SK-N-SH (cell line): ENCODE measurements around the gene BLOC1S3. TPM values are rescaled to one million over a fixed set of nuclear protein-coding genes. Genes with fewer than 3 reads are reported as not detected.

Source experiments
- CTCF ChIA-PET: fragments of 300-600, 350-600 bp; formaldehyde crosslinking; extraction: SDS; loops from one replicate; lab custom pipeline; 2021; lab: Yijun Ruan, JAX
- POLR2A ChIA-PET: fragments of 350-600 bp; sonication (Branson Sonifier 250); formaldehyde crosslinking; extraction: SDS; loops from one replicate; lab custom pipeline; 2020; ENCODE audit warnings: antibody characterized with exemption, inconsistent platforms; lab: Yijun Ruan, JAX
- DNase-seq: peaks from one replicate; pipeline ENCODE4 v3.0.0; 2012
- H2AFZ ChIP-seq: fragments of 200-600 bp; sonication (generic); 2 replicates; pipeline ENCODE4 v1.8.1; 2016; ENCODE audit warnings: antibody characterized with exemption, mild to moderate bottlenecking, low read depth
- H3F3A ChIP-seq: fragments of 200-600 bp; sonication (generic); replicated peaks from 2 replicates; pipeline ENCODE3; 2016; ENCODE audit warnings: antibody characterized with exemption, mild to moderate bottlenecking; ENCODE audit not compliant: insufficient read depth
- H3K27ac ChIP-seq, 2 experiments: fragments of 200-500 bp in 1 of 2; fragments of 200-600 bp in 1 of 2; sonication (Bioruptor generic) in 1 of 2; sonication (generic), shearing (Covaris generic) in 1 of 2; 2 replicates each; pipeline versions ENCODE4 v1.5.1 to v1.6.1; 2014 to 2016; ENCODE audit warnings: low read depth in 2 of 2, inconsistent platforms in 1 of 2, low read length in 1 of 2, mild to moderate bottlenecking in 1 of 2, mixed read lengths in 1 of 2
- H3K27me3 ChIP-seq: fragments of 200-600 bp; sonication (generic), shearing (Covaris generic); 2 replicates; pipeline ENCODE4 v1.6.1; 2016; ENCODE audit warnings: mixed run types; ENCODE audit not compliant: insufficient read depth
- H3K36me3 ChIP-seq, 2 experiments: fragments of 200-500 bp in 1 of 2; fragments of 200-600 bp in 1 of 2; sonication (Bioruptor generic) in 1 of 2; sonication (generic) in 1 of 2; replicated peaks in 1 of 2; 2 replicates each; pipeline versions ENCODE3 to v1.5.1; 2014 to 2016; ENCODE audit warnings: low read length in 1 of 2, mild to moderate bottlenecking in 1 of 2; ENCODE audit not compliant: insufficient read depth in 2 of 2, control insufficient read depth in 1 of 2
- H3K4me1 ChIP-seq, 2 experiments: fragments of 200-500 bp in 1 of 2; fragments of 200-600 bp in 1 of 2; sonication (Bioruptor generic) in 1 of 2; sonication (generic), shearing (Covaris generic) in 1 of 2; 2 replicates each; pipeline versions ENCODE4 v1.5.1 to v1.6.1; 2014 to 2016; ENCODE audit warnings: low read depth in 1 of 2, low read length in 1 of 2, mixed run types in 1 of 2; ENCODE audit not compliant: insufficient read depth in 2 of 2, control insufficient read depth in 1 of 2
- H3K4me2 ChIP-seq: fragments of 200-600 bp; sonication (generic), shearing (Covaris generic); 2 replicates; pipeline ENCODE4 v1.6.1; 2017; ENCODE audit warnings: mixed run types
- H3K4me3 ChIP-seq, 2 experiments: fragments of 200-500 bp in 1 of 2; fragments of 200-600 bp in 1 of 2; sonication (Bioruptor generic) in 1 of 2; sonication (generic), shearing (Covaris generic) in 1 of 2; 2 replicates each; pipeline versions ENCODE4 v1.5.1 to v1.8.1; 2014 to 2016; ENCODE audit warnings: low read depth in 2 of 2, inconsistent platforms in 1 of 2, low read length in 1 of 2, mild to moderate bottlenecking in 1 of 2, mixed read lengths in 1 of 2, moderate library complexity in 1 of 2
- H3K79me2 ChIP-seq: fragments of 200-600 bp; sonication (generic); 2 replicates; pipeline ENCODE4 v1.8.1; 2017; ENCODE audit warnings: mild to moderate bottlenecking; ENCODE audit not compliant: insufficient read depth
- H3K9ac ChIP-seq: fragments of 200-600 bp; sonication (generic); 2 replicates; pipeline ENCODE4 v1.6.1; 2017; ENCODE audit warnings: mixed run types
- H3K9me2 ChIP-seq: fragments of 200-600 bp; sonication (generic); 2 replicates; pipeline ENCODE4 v1.6.1; 2017; ENCODE audit warnings: mixed run types
- H3K9me3 ChIP-seq: fragments of 200-600 bp; sonication (generic); 2 replicates; pipeline ENCODE4 v1.6.1; 2017; ENCODE audit warnings: mixed run types, mild to moderate bottlenecking, moderate library complexity
- H4K20me1 ChIP-seq: fragments of 200-600 bp; sonication (generic); 2 replicates; pipeline ENCODE4 v1.6.1; 2017; ENCODE audit warnings: mild to moderate bottlenecking, mixed run types; ENCODE audit not compliant: insufficient read depth
- CHD2 ChIP-seq: fragments of 150-350 bp; IDR thresholded peaks from 2 replicates; pipeline ENCODE4 v1.6.1; 2018; ENCODE audit warnings: low read length; ENCODE audit not compliant: partially characterized antibody
- EP300 ChIP-seq, 2 experiments: IDR thresholded peaks; 2 replicates each; pipeline versions ENCODE4 v1.4.0 to v1.6.1; 2012; ENCODE audit warnings: borderline replicate concordance in 1 of 2, low read depth in 1 of 2, low read length in 1 of 2
- EZH2phosphoT487 ChIP-seq: fragments of 200-600 bp; sonication (generic); IDR thresholded peaks from 2 replicates; pipeline ENCODE4 v1.6.1; 2017; ENCODE audit warnings: low read depth, mixed run types, mild to moderate bottlenecking, antibody characterized with exemption, moderate library complexity, borderline replicate concordance
- FOSL2 ChIP-seq: IDR thresholded peaks from 2 replicates; pipeline ENCODE4 v1.4.0; 2012; ENCODE audit warnings: low read depth, mild to moderate bottlenecking, moderate library complexity, borderline replicate concordance
- FOXJ3 ChIP-seq: sonication (generic); formaldehyde crosslinking; IDR thresholded peaks from 2 replicates; pipeline ENCODE4 v1.5.1; 2020; ENCODE audit warnings: mild to moderate bottlenecking, missing genetic modification reagents
- GABPA ChIP-seq: IDR thresholded peaks from 2 replicates; pipeline ENCODE4 v1.4.0; 2012; ENCODE audit warnings: low read depth, mild to moderate bottlenecking
- GATA2 ChIP-seq: sonication (generic); formaldehyde crosslinking; IDR thresholded peaks from 2 replicates; pipeline ENCODE4 v1.5.0; 2020; ENCODE audit warnings: mild to moderate bottlenecking, missing genetic modification reagents
- MEF2A ChIP-seq: IDR thresholded peaks from 2 replicates; pipeline ENCODE4 v1.4.0; 2012; ENCODE audit warnings: low read depth, borderline replicate concordance
- MXI1 ChIP-seq: IDR thresholded peaks from 2 replicates; pipeline ENCODE4 v1.6.1; 2012; ENCODE audit warnings: mild to moderate bottlenecking, low read depth, low read length, improper control_type of control experiment
- NRF1 ChIP-seq: IDR thresholded peaks from 2 replicates; pipeline ENCODE4 v1.6.1; 2012; ENCODE audit warnings: low read depth, mild to moderate bottlenecking, low read length
- RFX5 ChIP-seq: IDR thresholded peaks from 2 replicates; pipeline ENCODE4 v1.6.1; 2012; ENCODE audit warnings: mild to moderate bottlenecking, improper control_type of control experiment, low read length
- SIN3A ChIP-seq: IDR thresholded peaks from 2 replicates; pipeline ENCODE4 v1.6.1; 2012; ENCODE audit warnings: low read depth, mild to moderate bottlenecking, low read length, moderate library complexity, borderline replicate concordance
- SMC3 ChIP-seq: IDR thresholded peaks from 2 replicates; pipeline ENCODE4 v1.6.1; 2012; ENCODE audit warnings: low read depth, low read length, improper control_type of control experiment
- YY1 ChIP-seq: IDR thresholded peaks from 2 replicates; pipeline ENCODE4 v1.4.0; 2012; ENCODE audit warnings: low read depth, mild to moderate bottlenecking
- WGBS: methylation state at CpG from one replicate; pipeline ENCODE4 v1.1.6; 2017; ENCODE audit warnings: low lambda C conversion rate; 5-methylcytosine and 5-hydroxymethylcytosine counted together
- polyA plus RNA-seq, 3 experiments: library from polyadenylated mRNA; depleted of rRNA; stranded (reverse); fragments of >200 nt; gene quantifications; 2 replicates each; pipeline ENCODE4 v1.2.3, GENCODE V29; 2012
- TF ChIP-seq, protein P1 (sequence below): fragments of 150-350 bp; IDR thresholded peaks from 2 replicates; pipeline ENCODE4 v1.6.1; 2017; ENCODE audit warnings: antibody characterized with exemption, low read length, low read depth, borderline replicate concordance
- TF ChIP-seq, protein P2 (sequence below): IDR thresholded peaks from 2 replicates; pipeline ENCODE4 v1.4.0; 2012; ENCODE audit warnings: low read depth
- TF ChIP-seq, protein P3 (sequence below): IDR thresholded peaks from 2 replicates; pipeline ENCODE4 v1.4.0; 2012; ENCODE audit warnings: low read depth, borderline replicate concordance
- TF ChIP-seq, protein P4 (sequence below): IDR thresholded peaks from 2 replicates; pipeline ENCODE4 v1.4.0; 2012; ENCODE audit warnings: low read depth, borderline replicate concordance
- TF ChIP-seq, protein P5 (sequence below): fragments of 150-350 bp; IDR thresholded peaks from 2 replicates; pipeline ENCODE4 v1.6.1; 2016; ENCODE audit warnings: mild to moderate bottlenecking, low read depth, low read length
- TF ChIP-seq, protein P6 (sequence below): IDR thresholded peaks from 2 replicates; pipeline ENCODE4 v1.6.1; 2012; ENCODE audit warnings: mild to moderate bottlenecking, low read depth, low read length, moderate library complexity

BLOC1S3 gene, protein sequence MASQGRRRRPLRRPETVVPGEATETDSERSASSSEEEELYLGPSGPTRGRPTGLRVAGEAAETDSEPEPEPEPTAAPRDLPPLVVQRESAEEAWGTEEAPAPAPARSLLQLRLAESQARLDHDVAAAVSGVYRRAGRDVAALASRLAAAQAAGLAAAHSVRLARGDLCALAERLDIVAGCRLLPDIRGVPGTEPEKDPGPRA
- polyA plus RNA-seq (2012; rRNA removed): 3.0 and 3.7 TPM in 2 replicates
- 1.9 and 2.2 TPM in 2 replicates for polyA plus RNA-seq (2012; cell fraction: cytosol; rRNA removed)
- 3.5 and 5.6 TPM in 2 replicates for polyA plus RNA-seq (2012; cell fraction: nucleus; rRNA removed)

DNA sequence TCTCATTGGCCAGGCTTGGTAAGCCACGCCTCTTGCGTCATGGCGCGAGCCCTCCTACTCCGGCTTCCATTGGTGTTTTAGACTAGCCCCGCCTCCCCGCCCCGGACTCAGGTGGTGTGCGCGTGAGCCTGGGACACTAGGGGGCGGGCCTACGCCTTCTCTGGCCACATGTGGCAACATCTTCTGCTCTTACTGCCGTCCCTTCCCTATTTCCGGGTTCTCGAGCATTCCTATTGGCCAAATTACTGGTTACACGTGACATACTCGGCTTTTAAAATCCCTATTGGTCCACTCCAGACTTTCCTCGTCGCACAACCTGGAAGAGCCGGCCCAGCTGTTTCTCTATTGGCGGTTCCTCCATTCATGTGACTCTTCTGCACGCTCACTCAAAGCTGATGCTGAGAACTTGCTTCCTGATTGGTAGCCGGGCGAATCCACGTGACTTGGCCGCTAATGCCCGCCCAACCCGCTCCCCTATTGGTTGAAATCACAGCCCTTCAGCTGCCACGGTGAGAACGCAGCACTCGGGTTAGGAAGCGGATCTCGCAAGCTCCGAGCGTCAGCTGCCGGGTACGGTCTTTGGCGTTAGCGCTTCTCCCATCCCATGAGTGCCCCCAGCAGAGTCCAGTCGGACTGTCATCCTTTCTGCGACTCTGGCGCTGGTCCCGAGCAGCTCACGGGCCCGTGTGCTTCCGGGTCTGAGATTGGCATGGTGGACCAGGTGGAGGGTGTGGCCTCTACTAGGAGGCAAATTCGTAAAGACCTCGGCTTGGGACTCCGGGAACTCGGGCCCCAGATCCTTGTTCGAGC lies at the start of gene BLOC1S3:
TSS of gene BLOC1S3 (plus strand) at position 523 of the 810 bp plus-strand sequence. CDS start 513 bp downstream, outside the sequence.
- H3K9me3 ChIP-seq: no peaks in the 10 kb centered on the region
- peaks cover 9% of the 10 kb centered on the region for H3F3A ChIP-seq
- peaks cover 29% of the 10 kb centered on the region for H3K79me2 ChIP-seq
- no peaks in the 10 kb centered on the region for H3K27me3 ChIP-seq
- peak within 1 kb of the TSS; percentile 53 to 82 for H3K27ac ChIP-seq
- 2% methylated on average over 33 of the region's 51 CpGs for WGBS
- peak; percentile 97 for DNase-seq
- ChIA-PET POLR2A (interaction anchor here (1.0 to 1.8 kb wide), 3 partner anchors 86 to 106 kb away, joined by 3 to 7 read pairs (median 4); partner anchors contain the start of genes GEMIN7 and PPP1R37), CTCF (interaction anchor here (0.6 to 1.7 kb wide), 12 partner anchors 9 to 307 kb away, joined by 3 to 6 read pairs (median 4); partner anchors contain the start of gene EXOC3L2)
- H4K20me1 ChIP-seq: no peaks in the 10 kb centered on the region
- peak within 1 kb of the TSS; percentile 99 for H3K4me2 ChIP-seq
- peaks cover 0 to 13% of the 10 kb centered on the region in 2 experiments; a peak in 1 of 4 replicates for H3K4me1 ChIP-seq
- peak within 1 kb of the TSS; percentile 81 to 97 for H3K4me3 ChIP-seq
- H2AFZ ChIP-seq: peak within 1 kb of the TSS; percentile 79
- no peaks in the 10 kb centered on the region for H3K9me2 ChIP-seq
- peaks cover 0 to 5% of the 10 kb centered on the region in 2 experiments for H3K36me3 ChIP-seq
- H3K9ac ChIP-seq: peak within 1 kb of the TSS; percentile 87
- peak; percentile 98 for TF ChIP-seq MXI1
- no peak for TF ChIP-seq EP300 (IDR thresholded peaks at IDR 0.05; ENCODE audit: borderline replicate concordance in 1 of 2, low read depth in 1 of 2, low read length in 1 of 2)
- no peak; the same call in 1 of the 2 replicates for TF ChIP-seq GABPA
- TF ChIP-seq FOSL2: no peak
- TF ChIP-seq, protein P1, sequence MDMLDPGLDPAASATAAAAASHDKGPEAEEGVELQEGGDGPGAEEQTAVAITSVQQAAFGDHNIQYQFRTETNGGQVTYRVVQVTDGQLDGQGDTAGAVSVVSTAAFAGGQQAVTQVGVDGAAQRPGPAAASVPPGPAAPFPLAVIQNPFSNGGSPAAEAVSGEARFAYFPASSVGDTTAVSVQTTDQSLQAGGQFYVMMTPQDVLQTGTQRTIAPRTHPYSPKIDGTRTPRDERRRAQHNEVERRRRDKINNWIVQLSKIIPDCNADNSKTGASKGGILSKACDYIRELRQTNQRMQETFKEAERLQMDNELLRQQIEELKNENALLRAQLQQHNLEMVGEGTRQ: peak; percentile 62
- no peak for TF ChIP-seq GATA2 (CRISPR knock-in tag)
- TF ChIP-seq, protein P2, sequence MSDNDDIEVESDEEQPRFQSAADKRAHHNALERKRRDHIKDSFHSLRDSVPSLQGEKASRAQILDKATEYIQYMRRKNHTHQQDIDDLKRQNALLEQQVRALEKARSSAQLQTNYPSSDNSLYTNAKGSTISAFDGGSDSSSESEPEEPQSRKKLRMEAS: peak; percentile 98
- no peak for TF ChIP-seq MEF2A
- TF ChIP-seq, protein P3, sequence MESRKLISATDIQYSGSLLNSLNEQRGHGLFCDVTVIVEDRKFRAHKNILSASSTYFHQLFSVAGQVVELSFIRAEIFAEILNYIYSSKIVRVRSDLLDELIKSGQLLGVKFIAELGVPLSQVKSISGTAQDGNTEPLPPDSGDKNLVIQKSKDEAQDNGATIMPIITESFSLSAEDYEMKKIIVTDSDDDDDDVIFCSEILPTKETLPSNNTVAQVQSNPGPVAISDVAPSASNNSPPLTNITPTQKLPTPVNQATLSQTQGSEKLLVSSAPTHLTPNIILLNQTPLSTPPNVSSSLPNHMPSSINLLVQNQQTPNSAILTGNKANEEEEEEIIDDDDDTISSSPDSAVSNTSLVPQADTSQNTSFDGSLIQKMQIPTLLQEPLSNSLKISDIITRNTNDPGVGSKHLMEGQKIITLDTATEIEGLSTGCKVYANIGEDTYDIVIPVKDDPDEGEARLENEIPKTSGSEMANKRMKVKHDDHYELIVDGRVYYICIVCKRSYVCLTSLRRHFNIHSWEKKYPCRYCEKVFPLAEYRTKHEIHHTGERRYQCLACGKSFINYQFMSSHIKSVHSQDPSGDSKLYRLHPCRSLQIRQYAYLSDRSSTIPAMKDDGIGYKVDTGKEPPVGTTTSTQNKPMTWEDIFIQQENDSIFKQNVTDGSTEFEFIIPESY: no peak
- TF ChIP-seq RFX5: peak; percentile 100
- peak; percentile 39 for TF ChIP-seq CHD2
- TF ChIP-seq, protein P4, sequence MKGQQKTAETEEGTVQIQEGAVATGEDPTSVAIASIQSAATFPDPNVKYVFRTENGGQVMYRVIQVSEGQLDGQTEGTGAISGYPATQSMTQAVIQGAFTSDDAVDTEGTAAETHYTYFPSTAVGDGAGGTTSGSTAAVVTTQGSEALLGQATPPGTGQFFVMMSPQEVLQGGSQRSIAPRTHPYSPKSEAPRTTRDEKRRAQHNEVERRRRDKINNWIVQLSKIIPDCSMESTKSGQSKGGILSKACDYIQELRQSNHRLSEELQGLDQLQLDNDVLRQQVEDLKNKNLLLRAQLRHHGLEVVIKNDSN: peak; percentile 94
- peak; percentile 70 for TF ChIP-seq NRF1
- TF ChIP-seq SIN3A: peak; percentile 93
- no peak for TF ChIP-seq SMC3
- no peak for TF ChIP-seq EZH2phosphoT487
- TF ChIP-seq, protein P5, sequence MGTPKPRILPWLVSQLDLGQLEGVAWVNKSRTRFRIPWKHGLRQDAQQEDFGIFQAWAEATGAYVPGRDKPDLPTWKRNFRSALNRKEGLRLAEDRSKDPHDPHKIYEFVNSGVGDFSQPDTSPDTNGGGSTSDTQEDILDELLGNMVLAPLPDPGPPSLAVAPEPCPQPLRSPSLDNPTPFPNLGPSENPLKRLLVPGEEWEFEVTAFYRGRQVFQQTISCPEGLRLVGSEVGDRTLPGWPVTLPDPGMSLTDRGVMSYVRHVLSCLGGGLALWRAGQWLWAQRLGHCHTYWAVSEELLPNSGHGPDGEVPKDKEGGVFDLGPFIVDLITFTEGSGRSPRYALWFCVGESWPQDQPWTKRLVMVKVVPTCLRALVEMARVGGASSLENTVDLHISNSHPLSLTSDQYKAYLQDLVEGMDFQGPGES: peak; percentile 66
- no peak for TF ChIP-seq FOXJ3 (CRISPR knock-in tag)
- TF ChIP-seq, protein P6, sequence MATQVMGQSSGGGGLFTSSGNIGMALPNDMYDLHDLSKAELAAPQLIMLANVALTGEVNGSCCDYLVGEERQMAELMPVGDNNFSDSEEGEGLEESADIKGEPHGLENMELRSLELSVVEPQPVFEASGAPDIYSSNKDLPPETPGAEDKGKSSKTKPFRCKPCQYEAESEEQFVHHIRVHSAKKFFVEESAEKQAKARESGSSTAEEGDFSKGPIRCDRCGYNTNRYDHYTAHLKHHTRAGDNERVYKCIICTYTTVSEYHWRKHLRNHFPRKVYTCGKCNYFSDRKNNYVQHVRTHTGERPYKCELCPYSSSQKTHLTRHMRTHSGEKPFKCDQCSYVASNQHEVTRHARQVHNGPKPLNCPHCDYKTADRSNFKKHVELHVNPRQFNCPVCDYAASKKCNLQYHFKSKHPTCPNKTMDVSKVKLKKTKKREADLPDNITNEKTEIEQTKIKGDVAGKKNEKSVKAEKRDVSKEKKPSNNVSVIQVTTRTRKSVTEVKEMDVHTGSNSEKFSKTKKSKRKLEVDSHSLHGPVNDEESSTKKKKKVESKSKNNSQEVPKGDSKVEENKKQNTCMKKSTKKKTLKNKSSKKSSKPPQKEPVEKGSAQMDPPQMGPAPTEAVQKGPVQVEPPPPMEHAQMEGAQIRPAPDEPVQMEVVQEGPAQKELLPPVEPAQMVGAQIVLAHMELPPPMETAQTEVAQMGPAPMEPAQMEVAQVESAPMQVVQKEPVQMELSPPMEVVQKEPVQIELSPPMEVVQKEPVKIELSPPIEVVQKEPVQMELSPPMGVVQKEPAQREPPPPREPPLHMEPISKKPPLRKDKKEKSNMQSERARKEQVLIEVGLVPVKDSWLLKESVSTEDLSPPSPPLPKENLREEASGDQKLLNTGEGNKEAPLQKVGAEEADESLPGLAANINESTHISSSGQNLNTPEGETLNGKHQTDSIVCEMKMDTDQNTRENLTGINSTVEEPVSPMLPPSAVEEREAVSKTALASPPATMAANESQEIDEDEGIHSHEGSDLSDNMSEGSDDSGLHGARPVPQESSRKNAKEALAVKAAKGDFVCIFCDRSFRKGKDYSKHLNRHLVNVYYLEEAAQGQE: no peak
- TF ChIP-seq YY1: 0 out of 2 replicates have a peak, but pooled peaks have one; percentile 9
